Osteoblast (primary cell): Measurements from ENCODE around the gene CBLN3. TPM values are rescaled to one million over a fixed set of nuclear protein-coding genes. Genes with fewer than 3 reads are reported as not detected.

Experiments
- DNase-seq: peaks from one replicate; pipeline ENCODE4 v3.0.0; 2011; ENCODE audit warnings: low spot score, mixed read lengths; ENCODE audit not compliant: insufficient read length; ENCODE audit errors: missing footprints
- H2AFZ ChIP-seq: 2 replicates; pipeline ENCODE4 v1.6.0; 2011; ENCODE audit warnings: mild to moderate bottlenecking, low read length
- H3K27ac ChIP-seq: 2 replicates; pipeline ENCODE4 v1.5.1; 2011; ENCODE audit warnings: mild to moderate bottlenecking, low read depth, low read length, moderate library complexity
- H3K27me3 ChIP-seq: 2 replicates; pipeline ENCODE4 v1.6.0; 2012; ENCODE audit warnings: mild to moderate bottlenecking, control low read depth, inconsistent platforms, low read length, moderate library complexity; ENCODE audit not compliant: insufficient read depth
- H3K36me3 ChIP-seq: 2 replicates; pipeline ENCODE4 v1.5.1; 2011; ENCODE audit warnings: mild to moderate bottlenecking, low read length, control low read depth, moderate library complexity; ENCODE audit not compliant: insufficient read depth
- H3K4me1 ChIP-seq: 2 replicates; pipeline ENCODE4 v1.5.1; 2011; ENCODE audit warnings: mild to moderate bottlenecking, low read length, control low read depth, moderate library complexity; ENCODE audit not compliant: insufficient read depth
- H3K4me2 ChIP-seq: 2 replicates; pipeline ENCODE4 v1.6.0; 2011; ENCODE audit warnings: mild to moderate bottlenecking, low read length; ENCODE audit not compliant: insufficient read depth
- H3K4me3 ChIP-seq: fragments of 200-600 bp; sonication (generic); 3 replicates; pipeline ENCODE4 v1.5.1; 2012; ENCODE audit warnings: mild to moderate bottlenecking, low read length, inconsistent platforms; ENCODE audit not compliant: insufficient read depth
- H3K79me2 ChIP-seq: 2 replicates; pipeline ENCODE4 v1.6.0; 2012; ENCODE audit warnings: mild to moderate bottlenecking, low read length, control low read depth, inconsistent platforms; ENCODE audit not compliant: insufficient read depth
- H3K9me3 ChIP-seq: 2 replicates; pipeline ENCODE4 v1.5.1; 2011; ENCODE audit warnings: low read depth, low read length, control low read depth
- H4K20me1 ChIP-seq: 2 replicates; pipeline ENCODE4 v1.6.0; 2012; ENCODE audit warnings: mild to moderate bottlenecking, low read length, control low read depth; ENCODE audit not compliant: insufficient read depth
- total RNA-seq: library from RNA; depleted of rRNA; stranded (reverse); fragments of >200 nt; gene quantifications from 2 replicates; pipeline ENCODE4 v1.2.3, GENCODE V29; 2012
- TF ChIP-seq, protein P1 (sequence below): IDR thresholded peaks from 2 replicates; pipeline ENCODE4 v1.5.1; 2011; ENCODE audit warnings: mild to moderate bottlenecking, low read depth, low read length, moderate library complexity; ENCODE audit errors: extremely low read depth

Gene CBLN3
- total RNA-seq, 1 donor = 4.0 TPM

DNA sequence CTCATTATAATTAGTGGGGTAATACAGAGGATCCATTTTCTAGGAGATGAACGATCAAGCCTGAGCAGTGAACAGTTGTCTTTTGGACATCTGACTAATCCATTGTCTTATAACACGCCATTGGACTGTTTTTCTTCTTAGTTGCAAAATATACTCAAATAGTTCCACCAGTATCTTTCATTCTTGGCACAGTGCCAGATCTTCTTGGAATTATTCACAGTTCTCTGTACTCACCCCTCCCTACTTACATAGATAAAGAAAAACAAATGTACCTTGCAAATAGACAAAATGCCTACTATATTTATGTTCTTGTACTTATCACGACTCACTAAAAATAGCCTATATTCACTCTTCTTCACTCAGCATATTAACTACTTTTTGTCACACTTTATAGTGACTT is 3.8 kb downstream of the CBLN3 start:
- peak overlapping the region; percentile 52 for H3K27ac ChIP-seq
- H3K9me3 ChIP-seq = no peaks in the 10 kb centered on the region
- H3K4me1 ChIP-seq = peaks cover 20% of the 10 kb centered on the region
- H3K36me3 ChIP-seq = no peaks in the 10 kb centered on the region
- H3K4me3 ChIP-seq = no peak overlapping the region
- no peak overlapping the region for H2AFZ ChIP-seq
- peak; percentile 95 for DNase-seq
- peaks cover 3% of the 10 kb centered on the region for H3K27me3 ChIP-seq
- TF ChIP-seq, protein P1, sequence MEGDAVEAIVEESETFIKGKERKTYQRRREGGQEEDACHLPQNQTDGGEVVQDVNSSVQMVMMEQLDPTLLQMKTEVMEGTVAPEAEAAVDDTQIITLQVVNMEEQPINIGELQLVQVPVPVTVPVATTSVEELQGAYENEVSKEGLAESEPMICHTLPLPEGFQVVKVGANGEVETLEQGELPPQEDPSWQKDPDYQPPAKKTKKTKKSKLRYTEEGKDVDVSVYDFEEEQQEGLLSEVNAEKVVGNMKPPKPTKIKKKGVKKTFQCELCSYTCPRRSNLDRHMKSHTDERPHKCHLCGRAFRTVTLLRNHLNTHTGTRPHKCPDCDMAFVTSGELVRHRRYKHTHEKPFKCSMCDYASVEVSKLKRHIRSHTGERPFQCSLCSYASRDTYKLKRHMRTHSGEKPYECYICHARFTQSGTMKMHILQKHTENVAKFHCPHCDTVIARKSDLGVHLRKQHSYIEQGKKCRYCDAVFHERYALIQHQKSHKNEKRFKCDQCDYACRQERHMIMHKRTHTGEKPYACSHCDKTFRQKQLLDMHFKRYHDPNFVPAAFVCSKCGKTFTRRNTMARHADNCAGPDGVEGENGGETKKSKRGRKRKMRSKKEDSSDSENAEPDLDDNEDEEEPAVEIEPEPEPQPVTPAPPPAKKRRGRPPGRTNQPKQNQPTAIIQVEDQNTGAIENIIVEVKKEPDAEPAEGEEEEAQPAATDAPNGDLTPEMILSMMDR = no peak
- peaks cover 9% of the 10 kb centered on the region for H3K79me2 ChIP-seq
- H3K4me2 ChIP-seq = no peak overlapping the region
- H4K20me1 ChIP-seq = no peaks in the 10 kb centered on the region

DNA sequence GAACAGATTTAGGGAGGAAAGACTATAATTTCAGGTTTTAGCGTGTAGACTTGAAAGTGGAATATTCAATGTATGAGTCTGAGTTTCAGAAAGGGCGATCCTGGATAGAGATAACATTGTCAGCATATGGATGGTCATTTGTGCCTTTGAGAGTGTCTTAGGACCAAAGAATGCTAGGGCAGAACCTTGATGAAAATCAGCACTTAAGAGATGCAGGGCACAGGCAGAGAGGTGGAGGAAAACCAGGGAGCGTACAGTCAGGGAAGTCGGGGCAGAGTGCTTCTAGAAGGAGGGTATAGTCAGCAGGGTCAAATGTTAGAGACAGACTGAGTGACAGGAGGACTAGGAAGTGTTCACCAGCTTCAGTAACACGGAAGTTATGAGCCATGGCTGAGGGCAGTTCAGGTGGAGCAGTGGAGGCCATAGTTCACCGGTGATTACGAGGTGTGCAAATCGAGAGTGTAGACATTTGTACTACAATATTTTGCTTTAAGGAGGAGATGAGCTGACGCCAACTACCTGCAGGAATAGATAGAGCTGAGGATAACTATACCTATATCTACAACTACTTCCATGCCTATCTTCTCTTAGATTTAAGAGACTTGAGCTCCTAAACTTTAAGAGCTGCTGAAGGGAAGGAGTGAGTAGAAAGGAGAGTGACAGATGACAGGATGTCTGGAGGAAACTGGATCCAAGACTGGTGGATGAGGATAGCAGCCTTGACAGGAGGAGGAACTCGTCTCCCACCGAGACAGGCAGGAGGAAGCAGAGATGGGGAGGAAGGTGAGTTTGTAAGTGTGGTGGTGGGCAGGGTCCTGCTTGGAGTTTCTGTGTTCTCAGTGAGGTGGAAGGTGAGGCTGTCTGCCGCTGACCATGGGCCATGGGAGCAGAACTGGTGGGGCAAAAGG is 6.5 kb downstream of the CBLN3 start:
- H4K20me1 ChIP-seq = no peaks in the 10 kb centered on the region
- H3K4me2 ChIP-seq = no peak overlapping the region
- no peaks in the 10 kb centered on the region for H3K9me3 ChIP-seq
- H3K27ac ChIP-seq = no peak overlapping the region
- H3K4me1 ChIP-seq = peaks cover 24% of the 10 kb centered on the region
- peaks cover 6% of the 10 kb centered on the region for H3K27me3 ChIP-seq
- no peaks in the 10 kb centered on the region for H3K79me2 ChIP-seq
- H3K4me3 ChIP-seq = no peak overlapping the region
- TF ChIP-seq, protein P1 = no peak
- H3K36me3 ChIP-seq = no peaks in the 10 kb centered on the region
- DNase-seq = no peak
- no peak overlapping the region for H2AFZ ChIP-seq

DNA sequence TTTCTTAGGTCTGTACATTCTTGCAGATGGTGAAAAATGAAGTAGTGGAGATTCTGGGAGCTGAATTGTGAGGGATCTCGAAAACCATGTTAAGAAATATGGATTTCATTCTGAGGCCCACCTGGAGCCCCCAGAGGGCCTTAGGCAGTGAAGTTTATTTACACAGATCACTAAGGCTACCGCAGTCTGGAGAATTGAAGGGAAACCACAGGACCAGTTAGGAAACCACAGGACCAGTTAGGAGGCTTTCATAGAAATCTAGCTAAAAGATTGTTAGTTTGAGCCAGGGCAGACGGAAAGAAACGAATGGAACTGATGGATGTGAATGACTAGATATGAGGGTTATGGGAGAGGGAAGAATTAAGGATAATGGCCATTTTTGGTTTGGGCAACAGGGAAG is 7.2 kb downstream of the CBLN3 start:
- H2AFZ ChIP-seq = no peak overlapping the region
- H3K27me3 ChIP-seq = peaks cover 6% of the 10 kb centered on the region

DNA sequence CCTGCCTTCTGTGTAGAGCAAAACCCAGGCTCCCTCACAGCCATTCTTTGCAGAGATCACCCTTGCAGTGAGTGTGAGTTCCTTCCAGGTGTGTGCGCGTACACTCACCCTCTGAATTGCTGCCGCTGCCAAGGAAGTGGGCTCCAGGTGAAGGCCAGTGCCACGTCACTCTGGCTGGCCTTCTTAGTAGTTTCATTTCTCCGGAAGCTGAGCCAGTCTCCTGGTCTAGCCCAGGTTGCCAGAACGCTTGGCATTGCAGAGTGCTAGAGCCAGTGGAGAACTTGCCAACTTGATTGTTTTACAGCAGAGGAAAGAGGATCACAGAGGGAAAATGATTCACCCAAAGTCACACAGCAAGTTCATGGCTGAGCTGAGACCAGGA is 11.0 kb downstream of the CBLN3 start:
- peak; percentile 90 for DNase-seq
- peaks cover 6% of the 10 kb centered on the region for H3K27me3 ChIP-seq
- no peaks in the 10 kb centered on the region for H3K36me3 ChIP-seq
- no peaks in the 10 kb centered on the region for H3K79me2 ChIP-seq
- no peak overlapping the region for H2AFZ ChIP-seq
- no peak overlapping the region for H3K4me3 ChIP-seq
- peaks cover 9% of the 10 kb centered on the region for H3K4me1 ChIP-seq
- peak overlapping the region; percentile 6 for H3K4me2 ChIP-seq
- no peaks in the 10 kb centered on the region for H4K20me1 ChIP-seq
- TF ChIP-seq, protein P1 = no peak
- H3K9me3 ChIP-seq = no peaks in the 10 kb centered on the region
- no peak overlapping the region for H3K27ac ChIP-seq

More for the DNA sequence above, 7.2 kb downstream of the CBLN3 start:
- no peak overlapping the region for H3K4me2 ChIP-seq
- no peaks in the 10 kb centered on the region for H3K9me3 ChIP-seq
- TF ChIP-seq, protein P1 = no peak
- no peaks in the 10 kb centered on the region for H3K79me2 ChIP-seq
- no peak overlapping the region for H3K4me3 ChIP-seq
- H3K36me3 ChIP-seq = no peaks in the 10 kb centered on the region
- DNase-seq = no peak
- no peaks in the 10 kb centered on the region for H4K20me1 ChIP-seq
- no peak overlapping the region for H3K27ac ChIP-seq
- H3K4me1 ChIP-seq = peaks cover 24% of the 10 kb centered on the region
